Heart left ventricle (tissue), 16 donors: ENCODE data around the gene LCN10. TPM values are rescaled to one million over a fixed set of nuclear protein-coding genes. Genes with fewer than 3 reads are reported as not detected.
A peak's percentile ranks its signal among the peaks of the same experiment; 100 is the strongest.

Experiments
- ATAC-seq, 4 donors: fragments of 200-7000 bp; cut with Tn5 transposase; one replicate each; pipeline ENCODE4 v1.9.1; 2020 to 2022; ENCODE audit warnings: moderate library complexity in 4 of 4, mild to moderate bottlenecking in 3 of 4, moderate number of reproducible peaks in 1 of 4
- DNase-seq, 5 donors: peaks; one replicate each; pipeline ENCODE4 v3.0.0-alpha.2; 2020
- H3K27ac ChIP-seq, 12 donors: fragments of 200-600 bp; sonication (generic) in 4 of 12; one replicate each; pipeline versions ENCODE4 v1.5.0 to v1.8.0; 2016 to 2022; ENCODE audit warnings: mild to moderate bottlenecking in 2 of 12
- H3K27me3 ChIP-seq, 9 donors: fragments of 200-600 bp; sonication (generic) in 2 of 9; one replicate each; pipeline versions ENCODE4 v1.5.1 to v1.8.0; 2016 to 2022; ENCODE audit warnings: mild to moderate bottlenecking in 3 of 9
- H3K36me3 ChIP-seq, 9 donors: fragments of 200-600 bp; sonication (generic) in 2 of 9; one replicate each; pipeline versions ENCODE4 v1.5.0 to v1.8.0; 2018 to 2022; ENCODE audit warnings: mild to moderate bottlenecking in 2 of 9
- H3K4me1 ChIP-seq, 12 donors: fragments of 200-600 bp; sonication (generic) in 4 of 12; one replicate each; pipeline versions ENCODE4 v1.5.0 to v1.8.0; 2016 to 2022; ENCODE audit warnings: mild to moderate bottlenecking in 3 of 12
- H3K4me3 ChIP-seq, 12 donors: fragments of 200-600 bp; sonication (generic) in 4 of 12; one replicate each; pipeline versions ENCODE4 v1.5.0 to v1.8.0; 2017 to 2022; ENCODE audit warnings: mild to moderate bottlenecking in 9 of 12, moderate library complexity in 4 of 12
- H3K9me3 ChIP-seq, 12 donors: fragments of 200-600 bp; sonication (generic) in 4 of 12; one replicate each; pipeline versions ENCODE4 v1.5.0 to v1.8.0; 2016 to 2022; ENCODE audit warnings: mild to moderate bottlenecking in 1 of 12
- CTCF ChIP-seq, 12 donors: fragments of 200-600 bp; sonication (generic) in 4 of 12; IDR thresholded peaks; one replicate each; pipeline versions ENCODE4 v1.5.0 to v1.8.0; 2018 to 2022; ENCODE audit warnings: antibody characterized with exemption in 12 of 12, mild to moderate bottlenecking in 5 of 12
- POLR2A ChIP-seq, 2 donors: fragments of 450-650 bp; IDR thresholded peaks; one replicate each; pipeline ENCODE4 v1.6.1; 2017; ENCODE audit warnings: antibody characterized with exemption in 2 of 2, mild to moderate bottlenecking in 2 of 2, moderate library complexity in 2 of 2
- WGBS, 4 donors: extraction: QIAGEN DNeasy Blood & Tissue Kit in 2 of 4; methylation state at CpG; one replicate each; pipeline versions ENCODE4 v1.1.5 to v1.1.7; 2013 to 2018; 5-methylcytosine and 5-hydroxymethylcytosine counted together
- intact Hi-C, 10 donors: fragments of 100-400 bp; cut with DNase I; formaldehyde crosslinking; loops; one replicate each; pipeline versions ENCODE4 v1.11.1 to v1.14.2; 2022
- polyA plus RNA-seq, 2 donors: library from polyadenylated mRNA; stranded (reverse); fragments of 200-250 nt; gene quantifications; one replicate each; pipeline ENCODE4 v1.2.3, GENCODE V29; 2013
- total RNA-seq, 9 donors: library from RNA; depleted of rRNA in 2 of 9; stranded (reverse); fragments of >200 nt in 2 of 9; fragmentation: NEBNext Ultra II Directional in 3 of 9; extraction: Animal tissue kit (Norgen Biotek cat#: 25700) in 3 of 9; gene quantifications; one replicate each; pipeline versions ENCODE4 v1.1.0 to v1.2.4, GENCODE V29; 2016 to 2023
- donor health status: ischemic (EF 13 %, LVEDD 7.1; RV severe dilation, severe dysfunction).
- donor health status: healthy with polysubstance abuse.
- donor health status: DM: no; HTN: yes; CAD: no.
- donor health status: DM: no; HTN: no; CAD: no.
- donor health status: ischemic (EF 25% LVEDD 6.9; RV normal size, moderate dysfunction).
- donor health status: ischemic (EF 25% LVEDD 5.7; RV mildly dilated, moderate dysfunction).
- donor health status: healthy.
- donor health status: DM: yes; HTN: yes; CAD: no.
- donor health status: ischemic (EF 35%, LVEDD 5.7; RV mildly dilated, moderate dysfunction).
- donor health status: nonischemic (EF 11% LVEDD 7.7; RV severe dilation, severe dysfunction).
- donor health status: DM: yes; HTN: yes; CAD: no.
- donor health status: PGD.
- donor health status: ischemic (EF 29% LVEDD 5.4; RV normal size, mild dysfunction).
- donor health status: nonischemic (EF 23%, LVEDD 6.1; RV moderate dilation, normal function).

The LCN10 gene
- total and polyA plus RNA-seq, 11 donors = 0.50 to 40.7 (median 10.5) TPM

DNA sequence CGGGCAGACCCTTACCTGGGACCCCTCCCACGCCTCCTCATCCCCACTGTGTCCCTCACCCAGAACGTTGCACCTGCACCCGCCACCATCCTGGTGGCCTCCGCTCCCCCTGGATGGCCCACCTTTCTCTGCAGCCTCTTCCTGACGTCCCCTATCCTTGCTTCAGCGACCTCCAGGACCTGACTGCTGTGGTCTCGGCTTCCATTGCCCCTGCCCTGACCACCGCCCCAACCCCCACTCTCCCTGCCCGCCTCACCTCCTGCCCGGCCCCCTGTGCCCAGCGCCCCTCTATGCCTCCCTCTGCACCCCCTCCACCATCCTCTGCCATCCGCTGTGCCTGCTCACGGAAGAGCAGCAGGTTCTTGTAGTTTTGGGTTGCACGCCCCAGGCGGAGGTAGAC, 2.2 kb downstream of the LCN10 start:
- Histone ChIP-seq H3K9me3 (no peaks in the 10 kb centered on the region), H3K27ac (peak overlapping the region in 1 of 12 donors; percentile 62), H3K36me3 (no peaks in the 10 kb centered on the region), H3K4me1 (peaks cover 0 to 36% (median 15%) of the 10 kb centered on the region in 12 donors), H3K4me3 (no peak overlapping the region), H3K27me3 (peaks cover 0 to 19% (median 0%) of the 10 kb centered on the region in 9 donors)
- intact Hi-C loops = no loop called here
- TF ChIP-seq POLR2A (IDR thresholded peaks at IDR 0.05) (no peak), CTCF (IDR thresholded peaks at IDR 0.05) (no peak)
- 89 to 93% (median 92%) methylated on average over 16 of the region's 16 CpGs for WGBS, 4 donors
- no peak for ATAC-seq
- no peak for DNase-seq

DNA sequence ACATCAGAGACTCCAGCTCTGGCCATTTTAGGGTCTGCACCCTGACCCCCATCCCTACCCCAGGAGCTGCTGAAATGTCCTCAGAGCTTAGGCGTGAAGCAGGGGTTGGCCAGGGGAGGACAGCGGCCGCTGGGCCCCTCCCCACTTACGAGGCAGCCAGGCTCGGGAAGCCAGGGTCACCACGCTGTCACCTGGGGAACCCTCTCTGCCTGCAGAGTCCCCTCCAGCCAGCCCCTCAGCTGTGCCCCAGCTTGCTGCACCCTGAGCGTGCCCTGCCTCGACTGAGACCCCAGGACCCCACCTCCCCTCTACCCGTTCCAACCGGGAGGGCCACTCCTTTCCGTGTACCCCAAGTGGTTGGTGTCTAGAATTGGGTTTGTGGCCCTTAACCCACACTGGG, 2.7 kb downstream of the LCN10 start:
- H3K27ac ChIP-seq = no peak overlapping the region
- DNase-seq = no peak
- intact Hi-C loops = no loop called here
- no peak overlapping the region for H3K4me3 ChIP-seq
- no peak for TF ChIP-seq CTCF (IDR thresholded peaks at IDR 0.05)
- no peak for TF ChIP-seq POLR2A (IDR thresholded peaks at IDR 0.05)
- peaks cover 0 to 36% (median 15%) of the 10 kb centered on the region in 12 donors for H3K4me1 ChIP-seq
- H3K36me3 ChIP-seq = no peaks in the 10 kb centered on the region
- H3K9me3 ChIP-seq = no peaks in the 10 kb centered on the region
- no peak for ATAC-seq
- H3K27me3 ChIP-seq = peaks cover 0 to 19% (median 0%) of the 10 kb centered on the region in 9 donors
- WGBS, 4 donors = 90 to 94% (median 92%) methylated on average over 11 of the region's 11 CpGs

GRCh38 chr9:136739509-136739908, 3.2 kb downstream of the LCN10 start:
- WGBS, 4 donors = 88 to 91% (median 89%) methylated on average over 18 to 23 of the region's 23 CpGs
- no peaks in the 10 kb centered on the region for H3K36me3 ChIP-seq
- peaks cover 0 to 36% (median 15%) of the 10 kb centered on the region in 12 donors for H3K4me1 ChIP-seq
- no peak overlapping the region for H3K4me3 ChIP-seq
- DNase-seq (no peak), ATAC-seq (no peak)
- H3K9me3 ChIP-seq = no peaks in the 10 kb centered on the region
- no peak overlapping the region for H3K27ac ChIP-seq
- H3K27me3 ChIP-seq = peaks cover 0 to 19% (median 0%) of the 10 kb centered on the region in 9 donors
- intact Hi-C loops = no loop called here
- TF ChIP-seq POLR2A (IDR thresholded peaks at IDR 0.05) = no peak
- TF ChIP-seq CTCF (IDR thresholded peaks at IDR 0.05) = no peak

DNA sequence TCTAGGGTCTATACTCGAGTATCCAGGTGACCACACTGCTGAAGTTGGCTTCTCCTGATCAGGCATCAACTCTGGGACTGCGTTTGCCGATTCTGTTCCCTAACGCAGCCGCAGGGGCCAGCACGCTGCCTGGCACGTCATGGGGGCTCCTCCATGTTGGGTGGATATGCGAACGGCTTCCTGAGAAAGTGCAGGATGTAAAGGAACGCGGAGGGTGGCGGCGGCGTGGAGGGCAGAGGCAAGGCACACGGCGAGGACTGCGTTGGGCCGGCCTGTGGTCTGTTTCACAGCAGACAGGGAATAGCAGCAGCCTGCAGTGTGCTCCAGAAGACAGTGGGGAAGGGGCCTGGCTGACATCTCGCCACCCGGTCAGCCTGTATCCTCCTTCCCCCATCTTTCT, 3.8 kb downstream of the LCN10 start:
- TF ChIP-seq POLR2A (IDR thresholded peaks at IDR 0.05) (no peak), CTCF (IDR thresholded peaks at IDR 0.05) (no peak)
- H3K36me3 ChIP-seq = no peaks in the 10 kb centered on the region
- no peak overlapping the region for H3K4me3 ChIP-seq
- H3K9me3 ChIP-seq = no peaks in the 10 kb centered on the region
- peaks cover 0 to 35% (median 15%) of the 10 kb centered on the region in 12 donors for H3K4me1 ChIP-seq
- H3K27ac ChIP-seq = no peak overlapping the region
- WGBS, 4 donors = 92 to 94% (median 93%) methylated on average over 20 of the region's 20 CpGs
- intact Hi-C loops = no loop called here
- ATAC-seq (no peak), DNase-seq (no peak)
- H3K27me3 ChIP-seq = peaks cover 0 to 19% (median 0%) of the 10 kb centered on the region in 9 donors
